Mesenteric fat pad (tissue), 1 donor: ENCODE measurements around the gene DEDD2. TPM values are rescaled to one million over a fixed set of nuclear protein-coding genes. Genes with fewer than 3 reads are reported as not detected.

Experiments
- DNase-seq: peaks from one replicate; pipeline ENCODE4 v3.0.0-alpha.2; 2020; ENCODE audit warnings: low spot score
- total RNA-seq: library from RNA; stranded (reverse); fragmentation: NEBNext Ultra II Directional; extraction: Animal tissue kit (Norgen Biotek cat#: 25700); gene quantifications from one replicate; pipeline ENCODE4 v1.2.1, GENCODE V29; 2021
- donor health status: DM: yes; HTN: yes; CAD: no.

Gene DEDD2
- total RNA-seq, 1 donor from 2014 or later, result 12.4 TPM

DNA sequence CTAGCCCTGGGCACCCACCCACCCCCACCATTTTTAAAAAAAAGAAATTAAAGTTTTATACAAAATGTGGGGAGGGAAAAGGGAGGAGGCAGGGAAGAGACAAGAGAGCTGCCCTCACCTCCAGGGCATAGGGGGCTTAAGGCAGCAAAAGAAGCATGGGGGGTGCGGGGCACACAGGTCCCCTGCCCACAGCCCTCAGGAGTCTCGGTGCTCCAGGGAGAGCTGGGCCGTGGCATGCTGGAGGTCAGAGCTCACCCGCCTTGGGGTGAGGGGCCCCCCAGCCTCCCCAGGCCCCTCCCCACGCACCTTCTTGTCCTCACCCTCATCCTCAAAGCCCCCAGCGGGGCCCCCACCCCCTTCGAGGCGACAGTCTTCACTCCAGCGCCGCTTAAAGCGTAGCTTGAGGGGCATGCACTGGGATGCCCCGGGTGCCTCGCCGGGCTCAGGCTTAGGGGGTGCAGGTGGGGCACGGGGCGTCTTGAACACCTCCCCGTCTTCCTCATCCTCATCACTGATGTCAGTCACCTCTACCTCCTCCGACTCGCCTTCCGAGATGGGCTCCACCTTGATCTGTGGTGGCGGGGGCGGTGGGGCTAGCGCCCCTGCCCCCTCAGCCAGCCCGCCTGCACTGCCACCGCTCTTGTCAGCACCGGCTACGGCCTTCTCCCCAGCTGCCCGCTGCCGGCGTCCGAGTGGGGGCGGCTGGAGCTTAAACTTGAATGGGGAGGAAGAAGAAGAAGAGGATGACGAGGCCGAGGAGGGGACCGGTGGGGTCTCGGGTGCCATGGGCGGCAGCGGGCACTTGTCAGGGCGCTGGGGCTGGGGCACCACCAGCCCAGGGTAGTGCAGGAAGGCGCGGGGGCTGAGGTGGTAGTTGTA is 31.0 kb upstream of the DEDD2 start:
- DNase-seq, result no peak

- DNase-seq, result no peak
Measured at GRCh38 chr19:42247640-42248199, 30.2 kb upstream of the DEDD2 start.

GRCh38 chr19:42246922-42247639 is 29.6 kb upstream of the DEDD2 start:
- DNase-seq, result no peak

GRCh38 chr19:42246143-42246921 is 28.9 kb upstream of the DEDD2 start:
- DNase-seq, result no peak

- no peak for DNase-seq
Measured at GRCh38 chr19:42245231-42245630, 27.8 kb upstream of the DEDD2 start.

- peak; percentile 97 for DNase-seq
Measured at GRCh38 chr19:42244347-42245220, 27.1 kb upstream of the DEDD2 start.

GRCh38 chr19:42242512-42243409 is 25.3 kb upstream of the DEDD2 start, which contains the start of gene GSK3A:
GSK3A (minus strand) TSS chr19:42242602; CDS start chr19:42242465, 137 bp downstream.
- peak; percentile 99 for DNase-seq

- DNase-seq, result no peak
Measured at GRCh38 chr19:42242069-42242511, 24.6 kb upstream of the DEDD2 start.

- no peak for DNase-seq
Measured at GRCh38 chr19:42241279-42241678, 23.8 kb upstream of the DEDD2 start.

GRCh38 chr19:42239544-42240220 is 22.2 kb upstream of the DEDD2 start:
- DNase-seq, result no peak

DNA sequence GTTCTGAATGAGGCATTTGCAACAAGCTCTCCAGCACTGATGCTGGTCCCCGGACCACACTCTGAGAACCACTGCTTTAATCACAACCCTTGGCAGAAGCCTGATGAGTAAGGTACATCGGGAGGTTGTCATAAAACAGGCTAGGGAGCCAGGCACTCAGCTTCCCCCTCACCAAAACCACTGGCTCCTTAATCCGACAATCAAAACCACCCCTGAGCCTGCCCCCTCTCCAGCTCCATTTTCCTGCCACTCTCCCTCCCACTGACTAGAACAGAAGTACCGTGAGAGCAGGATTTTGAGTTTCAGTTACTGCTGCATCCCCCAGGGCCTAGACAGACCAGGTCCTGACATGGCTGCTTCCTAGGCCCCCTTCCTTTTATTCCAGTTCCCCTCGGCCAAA is 17.7 kb upstream of the DEDD2 start:
- no peak for DNase-seq

DNA sequence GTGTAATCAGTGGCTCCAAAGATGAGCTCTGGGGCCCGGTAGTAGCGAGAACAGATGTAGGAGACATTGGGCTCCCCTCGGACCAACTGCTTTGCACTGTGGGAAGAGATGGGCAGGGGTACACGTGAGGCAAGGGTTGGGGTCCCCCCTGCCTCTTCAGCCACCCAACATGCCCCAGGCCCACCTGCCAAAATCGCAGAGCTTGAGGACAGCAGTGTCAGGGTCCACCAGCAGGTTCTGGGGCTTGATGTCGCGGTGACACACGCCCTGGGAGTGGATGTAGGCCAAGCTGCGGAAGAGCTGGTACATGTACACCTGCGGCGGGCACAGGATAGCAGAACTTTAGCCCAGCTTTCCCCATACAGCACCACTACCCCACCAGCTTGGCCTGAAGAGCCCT is 16.9 kb upstream of the DEDD2 start:
- DNase-seq, result no peak

DNA sequence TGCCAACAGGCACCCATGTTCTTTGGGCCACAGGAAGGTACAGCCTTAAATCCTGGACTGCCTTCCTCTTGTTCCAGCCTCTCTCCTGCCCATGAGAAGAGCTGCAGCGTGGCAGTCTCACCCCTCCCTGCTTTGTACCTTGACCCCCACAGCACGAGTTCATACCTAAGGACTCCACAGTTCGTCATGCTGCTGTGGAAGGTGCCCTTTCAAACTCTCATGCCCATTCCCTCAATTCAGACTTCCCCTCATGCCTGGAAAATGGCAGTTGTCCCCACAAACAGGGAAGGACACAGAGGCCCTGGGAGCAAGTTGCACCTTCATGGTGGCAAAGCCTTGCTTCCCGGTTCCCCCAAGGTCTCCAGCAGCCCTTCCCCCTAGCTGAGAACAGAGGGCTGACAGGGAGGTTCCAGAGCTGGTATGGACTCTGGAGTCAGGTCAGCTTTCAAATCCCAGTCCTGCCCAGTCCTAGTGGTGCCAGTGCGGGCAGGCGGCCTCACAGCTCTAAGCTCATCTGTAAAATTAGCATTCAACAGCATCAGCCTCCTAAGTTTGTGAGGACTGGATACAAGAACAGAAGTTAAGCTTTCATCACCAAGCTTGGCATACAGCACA is 16.3 kb upstream of the DEDD2 start:
- no peak for DNase-seq

GRCh38 chr19:42233106-42233505 is 15.6 kb upstream of the DEDD2 start:
- DNase-seq, result no peak

- DNase-seq, result no peak
Measured at GRCh38 chr19:42232435-42232834, 15.0 kb upstream of the DEDD2 start.

DNA sequence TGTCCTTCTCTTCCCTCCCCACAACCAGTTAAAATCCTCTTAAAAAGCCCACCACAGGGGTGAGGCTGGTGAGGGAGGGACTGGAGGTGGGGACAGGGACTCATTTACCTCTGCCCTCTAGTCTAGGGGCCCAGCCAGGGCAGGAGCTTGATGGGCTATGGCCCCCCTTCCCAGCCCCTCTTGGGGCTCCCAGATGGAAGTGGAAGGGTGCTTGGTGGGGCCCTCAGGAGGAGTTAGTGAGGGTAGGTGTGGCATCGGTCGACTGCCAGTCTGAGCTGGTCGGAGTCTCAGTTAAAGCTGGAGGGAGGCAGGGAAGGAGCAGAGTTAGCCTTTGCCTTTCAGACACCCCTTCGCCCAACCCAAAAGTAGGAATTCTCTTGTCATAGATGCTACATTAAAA is 13.1 kb upstream of the DEDD2 start:
- no peak for DNase-seq

DNA sequence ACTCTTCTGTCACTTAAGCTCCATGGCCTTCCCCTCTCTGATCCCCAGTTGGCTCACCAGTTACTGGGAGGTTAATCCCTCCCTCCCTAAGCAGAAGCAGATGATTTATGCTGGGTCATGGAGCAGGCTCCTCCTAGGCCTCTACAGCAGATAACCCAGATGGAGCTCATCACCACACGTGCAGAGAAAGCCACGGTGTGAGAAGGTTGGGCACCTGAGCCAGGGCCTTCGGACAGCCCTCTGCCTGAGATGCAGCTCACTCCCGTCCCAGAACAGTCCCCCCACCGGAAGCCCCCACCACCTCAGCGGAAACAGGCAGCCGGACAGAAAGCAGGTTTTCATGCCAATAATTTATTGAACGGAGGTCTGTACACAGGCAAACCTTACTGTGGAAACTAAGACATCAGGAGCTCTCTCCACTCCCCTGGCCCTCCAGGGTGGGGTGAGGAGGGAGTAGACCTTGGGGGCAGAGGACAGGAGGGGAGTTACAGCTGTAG is 12.4 kb upstream of the DEDD2 start:
- no peak for DNase-seq

DNA sequence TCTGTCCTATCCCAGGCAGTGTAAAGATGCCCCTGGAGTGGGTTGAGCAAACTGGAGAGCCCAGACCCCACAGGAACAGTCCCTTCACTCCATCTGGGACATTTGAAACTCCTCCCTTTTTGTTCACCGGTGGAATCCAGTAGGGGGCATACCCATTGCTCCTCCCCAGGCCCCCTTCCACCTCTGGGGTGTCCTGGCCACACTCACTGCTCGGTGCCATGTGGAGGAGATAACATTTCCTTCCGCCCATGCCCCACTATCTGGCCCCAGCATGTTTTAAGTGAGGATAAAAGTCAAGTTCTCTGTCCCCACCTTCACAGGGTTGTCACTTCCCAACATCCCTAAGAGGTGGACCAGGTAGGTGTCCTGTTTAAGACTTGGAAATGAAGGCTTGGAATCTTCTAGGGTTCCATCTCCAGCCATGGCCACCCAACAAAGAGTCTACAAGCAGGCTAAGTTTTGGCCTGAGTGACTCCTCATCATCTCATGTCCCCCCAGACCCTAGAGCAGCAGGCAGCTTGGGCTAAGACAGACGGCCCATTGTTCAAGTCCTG is 11.9 kb upstream of the DEDD2 start:
- DNase-seq, result no peak
